ENCODE results near the gene CLDN10.

- TF ChIP-seq SUZ12 (IDR thresholded peaks at IDR 0.05) (no peak), SP1 (IDR thresholded peaks at IDR 0.05) (no peak), PKNOX1 (IDR thresholded peaks at IDR 0.05) (no peak), BHLHE40 (IDR thresholded peaks at IDR 0.05; ENCODE audit: borderline replicate concordance) (no peak), FOXK2 (IDR thresholded peaks at IDR 0.05) (no peak), ARNT (IDR thresholded peaks at IDR 0.05) (no peak)
These were observed 12.3 kb downstream of the CLDN10 start for GRCh38 chr13:95564733-95565291.

Measured in HEK293T (cell line).